Activated CD4-positive, alpha-beta T cell treated with anti-CD3 and anti-CD28 coated beads, Interleukin-2, Interleukin-6, amounts not matched to agents 100 ng/mL and 50 ng/mL, durations not matched to agents 16 hours and 8 hours (primary cell): ENCODE results near the gene NBEA.

Experiments
- DNase-seq: peaks from one replicate; pipeline ENCODE4 v3.0.0-alpha.2; 2020

Gene NBEA

DNA sequence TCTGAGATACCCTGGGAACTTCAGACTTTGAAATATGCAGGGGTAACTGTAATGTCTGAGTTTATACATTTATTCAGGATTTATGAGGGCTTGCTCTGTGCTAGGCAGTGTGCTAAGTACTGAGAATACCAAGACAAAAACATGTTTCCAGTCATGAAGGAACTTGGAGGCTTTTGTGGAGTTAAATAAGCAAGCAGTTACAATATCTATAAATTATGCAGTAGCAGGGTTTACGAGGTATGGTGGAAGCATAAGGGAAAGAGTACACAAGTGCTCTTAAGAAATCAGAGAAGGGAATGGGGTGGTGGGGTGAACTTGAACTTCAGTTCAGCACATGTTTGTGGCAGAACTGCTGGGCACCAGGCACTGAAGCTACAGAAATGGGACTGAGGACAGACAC is 506.4 kb downstream of the NBEA start:
- no peak for DNase-seq

- DNase-seq, result no peak
Measured at GRCh38 chr13:35449821-35450220, 507.8 kb downstream of the NBEA start.

- no peak for DNase-seq
Measured at GRCh38 chr13:35455022-35455421, 513.0 kb downstream of the NBEA start.

- DNase-seq, result no peak
Measured at GRCh38 chr13:35457258-35457657, 515.2 kb downstream of the NBEA start.

DNA sequence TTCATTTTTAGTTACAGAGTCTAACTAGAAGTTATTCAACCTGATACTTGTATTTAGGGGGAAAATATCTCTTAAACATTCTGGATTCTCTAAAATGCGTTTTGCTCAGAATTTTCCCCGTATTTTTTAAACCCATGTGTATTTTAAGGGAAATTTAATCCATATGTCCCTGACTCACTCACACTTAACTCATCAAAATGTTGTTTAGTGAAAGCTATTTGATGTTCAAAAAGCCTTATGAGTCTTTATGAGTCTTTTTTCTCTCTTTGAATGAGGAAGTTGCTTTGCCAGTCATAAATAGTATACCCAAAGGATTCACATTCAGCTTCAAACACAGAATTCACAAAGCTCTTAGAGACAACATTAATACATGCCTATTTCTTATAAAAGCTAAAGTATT is 518.0 kb downstream of the NBEA start:
- DNase-seq, result no peak

DNA sequence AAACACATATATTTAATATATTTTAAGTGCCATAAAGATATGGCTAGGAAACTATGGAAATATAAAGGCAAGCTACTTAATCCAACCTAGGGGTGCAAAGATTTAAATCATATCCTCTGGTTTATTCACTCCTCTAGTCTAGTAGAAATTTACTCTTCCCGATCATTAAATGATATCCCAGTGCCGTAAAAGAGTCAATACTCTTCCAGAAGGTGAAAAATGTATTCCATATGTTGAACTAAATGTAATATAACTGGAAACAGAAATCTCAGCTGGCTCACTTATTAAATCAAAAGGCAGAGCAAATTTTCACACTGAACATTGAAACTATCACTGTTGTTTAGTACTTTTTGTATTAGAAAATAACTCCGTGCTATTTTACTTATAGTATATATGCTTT is 523.3 kb downstream of the NBEA start:
- DNase-seq, result no peak

DNA sequence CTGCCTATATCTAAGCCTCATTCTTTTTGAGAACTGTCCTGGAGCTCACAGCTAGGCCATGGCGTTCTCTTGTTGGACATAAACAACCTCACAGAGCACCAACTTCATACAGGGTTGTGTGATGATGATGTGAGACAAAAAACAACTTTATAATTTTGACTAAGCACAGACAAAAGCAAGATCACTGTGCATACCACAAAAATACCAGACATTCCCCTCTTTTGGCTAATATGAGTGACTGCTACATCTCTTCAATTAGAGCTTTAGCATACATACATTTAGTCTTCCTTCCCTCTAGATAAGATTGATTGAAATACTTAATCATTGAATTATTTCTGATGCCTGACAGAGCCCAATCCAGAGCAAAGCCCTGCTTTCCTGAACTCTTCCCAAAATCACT is 526.1 kb downstream of the NBEA start:
- DNase-seq, result no peak

DNA sequence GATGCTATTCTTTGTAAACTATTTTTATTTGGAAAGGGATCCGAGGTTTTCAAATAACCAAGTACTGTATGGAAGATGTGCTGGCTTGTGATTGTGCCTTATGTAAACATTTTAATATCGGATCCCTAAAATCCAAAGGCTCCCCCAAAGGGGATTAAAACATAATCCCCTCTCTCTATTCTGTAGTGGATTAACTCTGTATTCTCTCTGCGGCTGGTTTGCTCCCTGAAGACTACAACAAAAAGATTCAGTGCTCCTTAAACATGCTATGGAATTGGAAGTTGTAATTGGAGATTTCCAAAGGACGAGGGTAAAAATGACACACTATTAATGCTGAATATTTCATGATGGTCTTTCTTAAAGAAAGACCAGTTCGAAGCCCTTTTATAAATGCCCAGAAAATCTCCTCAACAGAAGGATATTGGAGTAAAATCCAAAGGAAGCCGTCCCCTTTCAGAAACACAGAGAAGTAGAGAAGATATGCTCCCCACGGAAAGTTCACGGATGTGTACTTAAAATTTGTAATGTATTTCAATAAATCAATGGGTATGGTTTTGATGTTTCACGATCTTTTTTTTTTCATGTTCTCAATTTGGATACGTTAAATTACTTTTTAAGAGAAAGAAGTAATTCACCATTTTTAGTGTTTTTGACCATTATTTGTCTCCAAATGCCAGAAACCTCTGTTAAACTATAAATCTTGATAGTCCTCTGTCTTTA is 527.9 kb downstream of the NBEA start:
- DNase-seq, result no peak

DNA sequence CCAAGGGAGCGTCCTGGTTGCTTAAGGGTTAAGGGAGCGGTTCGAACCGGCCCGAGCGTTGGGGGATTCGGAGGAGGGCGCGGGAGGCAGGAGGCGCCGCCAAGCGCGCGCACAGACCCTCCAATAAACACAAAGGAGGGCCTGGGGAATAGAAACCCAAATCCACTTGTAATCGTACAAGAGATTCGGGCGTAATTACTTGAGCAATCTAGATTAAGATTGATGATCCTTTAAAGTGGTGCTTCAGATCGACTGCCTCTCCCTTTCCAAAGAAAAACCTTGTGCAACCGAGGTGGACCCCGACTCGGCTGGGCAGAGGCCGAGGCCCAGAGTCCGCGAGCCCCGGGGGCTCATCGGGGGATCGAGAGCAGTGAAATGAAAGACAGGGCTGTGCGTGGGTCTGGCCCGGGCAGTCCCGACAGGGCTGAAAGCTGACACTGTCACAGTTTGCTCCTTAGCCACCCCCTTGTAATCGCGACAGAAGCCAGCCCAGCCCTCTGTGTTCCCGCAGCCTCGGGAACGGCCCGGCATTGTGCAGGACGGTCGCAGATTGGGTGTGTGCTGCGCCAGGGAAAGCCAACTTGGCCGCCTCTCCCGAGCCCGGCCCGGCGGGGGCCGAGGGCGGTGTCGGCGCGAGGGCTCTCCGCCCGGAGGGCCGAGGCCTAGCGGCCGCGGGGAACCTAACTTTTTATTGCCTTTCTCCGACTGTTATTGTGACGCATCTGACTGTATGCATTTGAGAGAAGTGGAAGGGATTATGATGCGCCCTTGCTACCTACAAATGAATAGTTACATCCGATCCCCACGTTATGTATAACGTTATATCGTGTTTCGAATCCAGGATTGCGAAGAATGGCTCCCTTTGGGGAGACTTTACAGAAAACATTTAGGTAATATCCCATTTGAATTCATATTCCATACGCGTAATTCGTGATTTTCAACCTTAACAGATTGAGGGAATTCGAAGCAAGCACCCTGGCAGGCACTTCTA is 528.9 kb downstream of the NBEA start:
- DNase-seq, result no peak

DNA sequence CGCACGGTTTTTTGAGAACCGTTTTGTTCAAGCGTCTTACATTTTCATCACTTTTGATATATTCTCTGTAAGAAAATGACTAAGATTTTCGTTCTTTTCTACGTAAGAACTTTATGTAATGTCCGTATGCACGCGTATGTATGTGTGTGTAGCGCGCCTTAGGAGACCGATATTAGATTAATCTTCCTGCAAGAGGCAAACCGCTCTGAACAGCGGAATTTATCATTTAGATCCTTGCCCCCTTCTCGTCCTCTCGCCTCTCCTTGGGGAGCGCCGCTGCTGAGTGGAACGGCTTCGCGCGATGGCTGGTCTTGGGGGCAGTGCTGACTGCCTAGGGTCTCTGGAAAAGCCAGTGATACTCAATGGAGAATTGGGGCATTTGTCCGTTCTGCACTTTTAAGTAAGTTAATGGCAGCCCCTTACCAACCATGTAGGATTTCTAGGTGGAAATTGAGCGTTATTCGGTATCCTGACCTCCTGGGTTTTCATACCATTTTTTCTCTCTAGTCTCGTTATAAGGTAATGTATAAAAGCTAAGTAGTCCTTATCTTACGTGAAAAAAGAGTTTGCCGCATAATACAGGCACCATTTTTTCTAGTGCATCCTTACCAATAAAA is 529.7 kb downstream of the NBEA start:
- no peak for DNase-seq

- DNase-seq, result no peak
Measured at GRCh38 chr13:35472323-35472881, 530.3 kb downstream of the NBEA start.

- no peak for DNase-seq
Measured at GRCh38 chr13:35473206-35473775, 531.2 kb downstream of the NBEA start.

DNA sequence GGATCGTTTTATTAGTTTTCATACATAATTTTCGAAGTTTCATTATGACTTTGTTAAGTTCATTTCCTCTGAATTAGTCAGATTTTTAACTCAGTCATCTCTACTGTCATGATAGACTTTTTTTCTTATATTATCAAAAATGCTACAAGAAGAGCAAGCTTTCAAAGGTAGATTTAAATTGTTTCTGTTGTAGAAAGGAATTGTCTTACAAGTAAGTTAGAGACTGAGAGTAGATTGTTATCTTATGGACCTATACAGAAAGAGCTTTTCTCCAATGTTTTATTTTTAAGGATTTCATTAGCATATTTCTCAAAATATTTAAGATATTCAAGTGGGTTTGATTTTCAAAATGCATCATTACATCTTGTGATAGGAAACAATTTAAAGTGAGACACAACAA is 531.7 kb downstream of the NBEA start:
- no peak for DNase-seq

DNA sequence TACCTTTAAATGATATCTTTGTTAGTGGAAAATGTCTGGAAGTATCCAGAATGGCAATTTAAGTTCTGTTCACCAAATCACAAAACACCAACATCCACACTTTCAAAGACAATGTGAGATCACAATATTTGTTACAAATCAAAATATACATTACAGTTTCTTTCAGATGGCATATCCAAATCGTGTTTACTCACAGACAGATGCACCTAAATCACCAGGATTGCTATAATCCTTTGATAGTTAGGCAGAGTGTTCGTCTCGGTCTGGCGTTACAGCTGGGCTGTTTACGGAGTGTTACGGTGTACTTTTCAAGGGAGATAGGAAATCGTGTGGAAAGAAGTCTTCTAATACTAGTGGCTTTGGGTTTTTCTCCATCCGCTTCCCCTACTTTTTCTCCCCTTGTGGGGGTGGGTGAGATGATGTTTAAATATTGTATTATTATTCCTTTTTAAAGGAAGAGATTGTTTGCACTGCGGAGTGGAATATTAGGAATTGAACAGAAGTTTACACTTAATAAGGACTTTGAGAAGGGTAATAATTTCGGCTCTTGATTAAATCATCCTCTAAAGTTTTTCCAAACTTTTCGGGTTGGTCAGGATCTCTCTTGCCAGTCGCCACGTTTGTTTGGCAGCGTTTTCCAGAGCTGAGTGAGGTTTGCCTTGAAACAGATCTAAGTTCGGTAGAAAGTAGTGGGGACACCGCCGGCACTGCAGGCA is 532.6 kb downstream of the NBEA start:
- DNase-seq, result no peak

GRCh38 chr13:35475212-35475959 is 533.3 kb downstream of the NBEA start:
- DNase-seq, result no peak

DNA sequence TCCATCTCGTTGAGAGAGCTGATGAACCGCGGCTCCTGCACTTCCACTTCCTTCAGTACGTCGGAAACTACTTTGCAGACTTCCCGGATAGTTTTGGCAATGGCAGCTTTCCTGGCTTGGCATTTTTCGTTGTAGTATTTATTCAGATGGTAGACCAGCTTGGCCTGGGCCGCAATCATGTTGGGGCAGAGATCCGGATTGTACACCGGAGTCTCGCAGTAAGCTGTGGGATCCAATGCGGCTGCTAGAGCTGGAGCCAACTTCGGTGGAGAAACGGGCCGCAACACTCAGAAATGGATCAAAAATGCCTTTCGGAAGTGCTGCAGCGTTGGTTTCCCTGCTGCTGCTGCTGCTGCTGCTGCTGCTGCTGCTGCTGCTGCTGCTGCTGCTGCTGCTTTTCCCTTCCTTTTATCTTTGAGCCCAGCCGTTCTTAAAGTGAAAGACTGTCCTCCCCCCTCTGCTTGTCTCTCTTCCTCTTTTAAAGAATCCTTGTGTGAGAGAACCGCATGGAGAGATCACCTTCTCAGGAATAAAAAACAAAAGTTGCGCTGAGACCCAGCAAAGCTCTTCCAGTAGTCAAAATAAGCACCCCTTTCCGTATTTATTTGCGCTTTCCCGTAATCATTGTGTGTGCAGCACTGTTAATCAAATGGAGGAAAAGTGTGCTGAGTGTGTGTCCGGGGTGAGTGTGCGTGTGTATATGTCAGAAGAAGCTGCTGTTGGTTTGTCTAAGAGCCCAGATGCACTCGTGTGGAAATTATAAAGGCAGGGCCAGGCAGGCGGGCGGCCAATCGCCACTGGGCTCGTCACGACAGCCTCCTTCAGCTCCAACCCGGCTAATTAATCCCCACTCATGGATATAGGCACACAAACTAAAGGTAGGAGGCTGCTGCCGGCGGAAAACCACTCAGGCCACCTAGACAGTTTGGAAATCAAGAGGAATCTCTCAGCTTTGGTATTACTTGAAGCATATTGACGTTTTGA is 534.2 kb downstream of the NBEA start, which contains the start of gene MAB21L1:
MAB21L1 (minus strand) TSS at position 730 of the 984 bp plus-strand sequence; CDS start at position 179, 551 bp downstream.
- DNase-seq, result no peak

DNA sequence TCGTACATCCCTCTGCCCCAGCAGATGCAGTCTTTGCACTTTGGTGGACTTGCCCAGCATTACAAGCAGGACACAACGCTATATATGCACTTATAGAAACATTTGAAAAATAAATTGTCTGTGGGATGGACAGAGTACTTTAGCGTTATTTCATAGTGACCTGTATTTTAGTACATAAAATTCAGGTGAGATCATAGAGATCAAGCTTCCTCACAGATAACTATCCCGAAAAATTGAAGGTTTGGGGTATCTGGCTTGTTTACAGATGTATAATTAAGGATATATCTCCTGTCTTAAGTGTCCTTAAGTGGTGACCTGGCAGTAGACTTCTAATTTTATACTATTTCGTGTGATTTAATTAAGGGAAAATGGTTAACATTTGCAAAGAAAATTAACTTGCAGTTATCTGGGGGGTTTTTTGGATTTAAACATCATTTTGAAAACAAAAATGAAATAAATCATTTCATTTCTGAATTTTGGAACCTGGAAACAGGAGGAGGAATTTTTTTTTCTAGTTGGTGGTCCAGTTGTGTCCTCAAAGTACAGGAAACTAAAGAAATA is 535.4 kb downstream of the NBEA start:
- no peak for DNase-seq

DNA sequence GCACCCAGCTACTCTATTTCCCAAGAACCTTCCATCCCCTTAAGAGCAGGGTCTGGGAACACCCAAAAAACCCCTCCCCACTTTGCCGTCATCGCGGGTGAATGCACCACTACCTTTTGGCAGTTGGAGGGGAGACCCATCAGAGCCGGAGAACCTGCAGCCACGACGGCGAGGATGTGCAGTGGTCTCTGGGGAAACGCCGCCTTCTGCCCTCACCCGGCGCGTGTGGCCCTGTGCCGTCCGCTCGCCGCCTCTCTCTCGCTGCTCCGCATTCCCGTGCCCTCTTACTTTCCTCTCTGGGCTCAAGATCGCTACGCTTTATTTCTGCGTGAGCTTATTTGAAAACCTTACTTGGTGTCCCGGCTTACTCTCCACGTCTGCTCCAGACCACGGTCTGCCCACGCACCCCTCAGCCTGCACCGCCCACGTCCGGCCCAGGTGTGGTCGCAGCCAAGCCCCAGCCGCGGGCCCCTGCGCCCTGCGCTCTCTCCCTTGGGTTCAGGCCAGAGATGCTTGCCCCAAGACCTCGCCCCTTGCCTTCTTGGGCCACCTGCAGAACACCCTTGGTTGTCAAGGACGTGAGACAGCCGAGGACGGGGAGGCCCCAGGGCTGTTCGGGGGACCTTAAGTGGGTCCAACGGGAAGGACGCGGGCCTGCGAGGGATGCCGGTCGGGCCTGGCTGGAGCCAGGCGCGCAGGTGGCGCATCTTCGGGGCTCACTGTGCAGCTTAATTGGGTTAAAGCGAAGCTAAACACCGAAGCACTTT is 536.4 kb downstream of the NBEA start:
- no peak for DNase-seq

DNA sequence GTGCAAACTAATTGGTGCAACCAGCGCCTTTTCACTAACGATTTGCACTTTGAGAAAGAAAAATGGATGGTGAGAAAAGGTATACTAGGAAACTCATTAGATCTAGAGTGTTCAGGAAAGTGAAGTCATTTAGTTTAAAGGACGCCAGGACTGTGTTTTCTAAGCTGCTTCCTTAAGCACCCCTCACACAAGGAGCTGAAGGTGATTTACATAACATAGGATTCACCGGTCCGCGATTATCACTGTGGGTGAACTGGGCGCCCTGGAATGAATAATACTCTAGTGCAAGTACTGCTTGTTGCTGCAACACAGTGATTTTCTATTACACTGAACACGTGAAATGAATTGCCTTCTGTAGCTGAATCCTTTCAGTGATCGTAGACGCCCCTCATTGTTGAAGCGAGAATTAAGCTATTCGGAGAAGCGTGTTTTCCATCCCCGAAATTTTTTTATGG is 537.0 kb downstream of the NBEA start:
- DNase-seq, result no peak
